ENCODE data around the gene CNOT6.

CNOT6 gene

DNA sequence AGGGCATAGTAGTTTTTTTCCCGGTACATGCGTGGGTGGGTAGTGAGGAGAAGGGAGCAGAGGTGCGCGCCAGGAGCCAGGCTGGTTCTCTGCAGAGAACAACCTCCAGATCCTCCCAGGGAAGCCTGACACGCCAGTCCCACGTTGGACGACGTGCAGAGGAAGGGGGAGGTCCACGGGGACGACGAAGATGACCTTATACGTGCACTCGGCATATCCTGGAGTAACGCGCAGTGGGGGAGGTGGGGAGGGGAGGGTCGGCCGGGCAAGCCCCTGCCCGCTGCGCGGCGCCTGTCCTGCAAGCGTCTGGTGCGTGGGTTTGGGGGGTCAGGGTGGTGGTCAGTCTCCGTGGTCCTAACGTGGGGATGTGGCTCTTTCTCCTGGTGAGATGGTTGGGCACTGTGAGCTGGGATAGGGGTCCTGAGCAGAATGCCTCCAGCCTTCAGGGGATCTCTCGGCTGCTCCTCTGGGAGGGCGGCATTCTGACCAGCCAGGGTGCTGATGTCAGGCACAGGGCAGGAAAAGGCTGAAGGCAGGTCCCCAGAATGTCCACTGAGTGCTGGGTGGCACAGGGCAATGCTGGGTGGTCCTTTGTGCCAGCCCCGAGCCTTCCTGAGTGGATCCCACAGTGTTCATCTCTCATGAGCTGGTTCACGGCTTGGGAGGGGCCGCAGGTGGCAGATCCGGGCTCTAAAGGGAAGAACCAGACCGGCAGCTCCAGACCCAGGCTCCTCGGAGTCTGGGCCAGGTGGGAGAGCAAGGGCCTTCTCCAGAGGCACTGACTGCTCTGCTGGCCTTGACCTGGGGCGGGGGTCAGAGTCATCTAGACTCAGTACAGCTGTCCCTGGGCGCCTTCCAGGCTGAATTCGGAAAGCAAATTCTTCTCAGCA, 107.7 kb downstream of the CNOT6 start:
- DNase-seq (ENCODE audit: low read depth) = no peak

DNA sequence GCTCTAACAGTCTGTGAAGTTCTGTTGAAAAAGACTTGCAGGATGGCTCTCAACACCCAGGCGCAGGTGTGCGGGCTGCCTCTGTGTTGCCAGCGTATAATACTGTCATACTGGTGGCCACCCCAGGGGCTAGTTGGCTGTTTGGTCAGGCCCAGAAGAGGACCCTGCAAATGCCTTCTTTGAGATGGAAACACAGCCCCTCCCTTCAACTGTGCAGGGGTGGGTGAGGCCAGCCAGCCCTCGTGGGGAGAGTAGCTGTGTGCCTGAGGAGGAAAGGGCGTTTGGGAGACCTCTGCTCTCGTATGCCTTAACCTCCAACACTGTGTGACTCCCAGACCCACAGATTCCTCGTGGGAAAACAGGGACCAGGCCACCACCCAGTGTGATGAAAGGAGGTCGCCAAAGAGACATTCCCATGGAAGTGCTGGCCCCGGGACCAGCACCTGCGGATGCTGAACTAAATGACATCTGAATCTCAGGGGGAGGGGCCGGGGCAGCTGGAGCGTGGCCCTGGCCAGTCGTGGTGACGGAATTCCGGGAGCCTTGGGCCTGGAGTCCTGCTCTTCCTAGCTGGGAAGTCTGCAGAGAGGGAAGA, 108.4 kb downstream of the CNOT6 start:
- DNase-seq (ENCODE audit: low read depth) = no peak

DNA sequence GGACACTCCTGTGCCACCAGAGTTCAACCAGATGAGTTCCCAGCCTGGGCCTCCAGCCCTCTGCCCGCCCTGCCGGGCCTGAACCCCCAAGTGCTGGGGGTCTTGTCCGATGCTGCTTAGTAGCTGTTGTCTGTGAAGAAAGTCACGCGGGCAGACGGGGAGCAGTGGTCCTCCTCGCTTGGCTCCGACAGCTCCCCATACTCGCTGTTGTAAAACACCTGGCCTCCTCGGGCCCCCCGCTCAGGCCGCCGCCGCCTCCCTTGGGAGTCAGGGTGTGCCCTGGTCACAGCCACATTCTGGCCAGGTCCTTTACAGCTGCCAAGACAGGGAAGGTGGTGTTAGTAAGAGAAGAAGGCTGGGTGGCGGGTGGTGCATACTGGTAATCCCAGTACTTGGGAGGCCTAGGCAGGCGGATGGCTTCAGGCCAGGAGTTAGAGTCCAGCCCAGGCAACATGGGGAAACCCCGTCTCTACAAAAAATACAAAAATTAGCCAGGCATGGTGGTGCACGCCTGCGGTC, 109.0 kb downstream of the CNOT6 start:
- DNase-seq (ENCODE audit: low read depth) = no peak

- DNase-seq (ENCODE audit: low read depth) = no peak
These were observed 110.1 kb downstream of the CNOT6 start for GRCh38 chr5:180604271-180604670.

DNA sequence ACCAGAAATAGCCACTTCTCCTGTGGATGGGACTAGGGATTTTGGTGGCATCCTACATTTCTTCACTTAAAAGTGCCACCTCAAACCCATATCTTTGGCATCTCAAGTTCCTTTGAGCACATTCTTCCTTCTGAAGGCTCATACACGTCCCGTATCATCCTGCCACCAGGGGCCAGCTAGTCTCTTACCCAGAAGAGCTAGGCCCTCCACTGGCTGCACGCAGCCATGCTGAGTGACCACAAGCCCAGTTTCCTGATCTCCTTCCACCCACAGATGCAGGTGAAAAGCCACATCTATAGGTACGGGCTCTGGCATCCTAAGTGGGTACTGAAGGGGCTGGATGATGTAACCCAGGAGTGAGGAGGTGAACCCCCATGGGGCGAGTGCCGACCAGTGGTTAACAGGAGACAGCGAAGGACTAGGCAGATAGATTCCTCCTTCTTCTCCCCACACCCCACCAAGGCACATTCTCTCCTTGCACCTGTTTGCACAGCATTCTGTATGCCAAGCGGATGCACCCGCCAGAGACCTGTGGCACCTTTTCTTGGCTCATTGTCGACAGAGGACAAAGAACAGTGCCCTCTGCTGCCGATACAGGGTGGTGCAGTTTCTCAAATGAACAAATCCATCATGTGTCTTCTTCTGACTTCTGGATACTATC, 111.5 kb downstream of the CNOT6 start:
- DNase-seq (ENCODE audit: low read depth) = peak; percentile 26

DNA sequence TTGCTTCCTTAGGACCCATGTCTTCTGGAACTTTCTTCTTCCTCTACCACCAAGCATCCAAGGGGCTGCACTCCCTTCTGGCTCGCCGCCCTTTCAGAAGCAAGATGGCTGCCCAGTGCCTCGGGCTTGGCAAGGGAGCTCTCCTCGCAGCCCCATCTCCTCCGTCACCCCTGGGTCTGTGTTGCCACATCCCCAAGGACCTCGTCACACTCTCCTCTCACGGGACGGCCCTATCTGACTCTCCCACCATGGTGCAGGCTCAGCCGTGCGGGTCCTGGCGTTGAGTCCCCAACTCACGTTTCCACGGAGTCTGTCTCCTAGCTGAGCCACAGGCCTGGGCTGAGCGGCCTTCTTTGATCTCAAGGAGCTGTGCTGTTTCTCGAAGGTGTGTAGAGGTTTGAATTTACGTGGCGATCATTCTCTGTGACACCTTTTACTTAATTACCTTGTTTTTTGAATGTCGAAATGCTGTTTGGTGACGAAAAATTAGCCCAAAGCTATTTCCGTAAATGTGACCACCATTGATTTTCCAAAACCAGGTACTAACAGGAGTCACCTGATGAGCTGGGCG, 112.1 kb downstream of the CNOT6 start:
- DNase-seq (ENCODE audit: low read depth) = no peak

DNA sequence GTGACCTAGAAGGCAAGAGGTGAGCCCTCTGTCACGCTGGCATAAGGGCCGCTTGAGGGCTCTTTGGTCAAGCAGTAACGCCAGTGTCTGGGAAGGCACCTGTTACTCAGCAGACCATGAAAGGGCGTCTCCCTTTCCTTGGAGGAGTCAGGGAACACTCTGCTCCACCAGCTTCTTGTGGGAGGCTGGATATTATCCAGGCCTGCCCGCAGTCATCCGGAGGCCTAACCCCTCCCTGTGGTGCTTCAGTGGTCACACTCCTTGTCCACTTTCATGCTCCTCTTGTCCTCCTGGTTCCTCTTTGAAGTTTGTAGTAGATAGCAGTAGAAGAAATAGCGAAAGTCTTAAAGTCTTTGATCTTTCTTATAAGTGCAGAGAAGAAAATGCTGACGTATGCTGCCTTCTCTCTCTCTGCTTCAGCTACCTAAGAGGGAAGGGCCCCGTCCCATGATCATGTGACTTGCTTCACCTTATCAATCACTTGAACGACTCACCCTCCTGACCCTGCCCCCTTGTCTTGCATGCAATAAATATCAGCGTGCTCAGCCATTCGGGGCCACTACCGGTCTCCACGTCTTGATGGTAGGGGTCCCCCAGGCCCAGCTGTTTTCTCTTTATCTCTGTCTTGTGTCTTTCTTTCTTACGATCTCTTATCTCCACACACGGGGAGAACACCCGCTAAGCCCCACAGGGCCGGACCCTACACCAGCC, 113.8 kb downstream of the CNOT6 start:
- no peak for DNase-seq (ENCODE audit: low read depth)

GRCh38 chr5:180608572-180609310, 114.6 kb downstream of the CNOT6 start:
- DNase-seq (ENCODE audit: low read depth) = no peak

DNA sequence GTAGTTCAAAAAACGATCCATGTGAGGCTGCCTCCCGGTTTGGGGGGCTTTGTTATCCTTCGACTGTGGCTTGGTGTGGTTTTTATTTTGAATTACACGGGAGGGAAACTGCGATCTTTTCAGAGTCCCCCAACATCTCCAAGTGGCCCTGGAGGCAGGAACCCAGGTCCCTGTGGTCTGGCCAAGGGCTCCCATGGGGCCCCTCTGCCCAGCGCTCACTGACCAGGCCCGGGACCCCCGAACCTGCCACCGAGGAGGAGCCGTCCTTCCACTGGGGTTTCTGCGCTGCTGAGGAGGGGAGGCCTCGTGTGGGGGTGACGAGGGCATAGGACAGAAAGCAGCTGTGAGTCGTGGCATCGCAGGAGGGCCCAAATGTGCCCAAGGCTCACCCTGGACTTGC, 115.2 kb downstream of the CNOT6 start:
- DNase-seq (ENCODE audit: low read depth) = no peak

GRCh38 chr5:180609817-180610550, 115.8 kb downstream of the CNOT6 start:
- DNase-seq (ENCODE audit: low read depth) = no peak

DNA sequence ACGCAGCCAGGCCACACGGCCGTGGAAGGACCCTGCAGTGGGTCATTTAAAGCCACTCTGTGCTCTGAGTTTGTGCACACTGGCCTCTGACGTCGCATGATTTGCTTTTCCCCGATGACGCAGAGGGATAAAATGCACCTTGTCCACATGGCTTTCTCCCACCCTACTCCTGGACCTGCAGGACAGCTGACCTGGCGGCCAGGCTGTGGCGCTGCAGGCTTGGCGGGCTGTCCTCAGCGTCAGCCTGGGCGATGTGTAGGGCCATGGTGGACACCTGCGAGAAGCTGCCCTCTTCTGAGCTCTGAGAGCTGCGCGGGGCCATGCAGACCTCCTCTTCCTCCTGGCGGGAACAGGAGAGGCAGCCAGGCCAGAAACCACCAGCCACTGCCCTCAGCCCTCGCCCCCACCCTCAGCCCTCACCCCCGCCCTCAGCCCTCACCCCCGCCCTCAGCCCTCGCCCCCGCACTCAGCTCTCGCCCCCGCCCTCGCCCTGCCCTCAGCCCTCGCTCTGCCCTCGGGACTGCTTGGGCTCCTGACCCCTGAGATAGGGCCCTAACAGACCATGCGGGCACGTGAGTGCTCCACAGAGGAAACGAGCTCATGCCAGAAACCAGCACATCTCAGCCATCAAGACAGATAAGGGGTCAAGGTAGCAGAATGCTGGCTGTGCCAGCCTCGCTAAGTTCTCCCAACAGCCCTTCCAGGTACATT, 117.1 kb downstream of the CNOT6 start:
- no peak for DNase-seq (ENCODE audit: low read depth)

GRCh38 chr5:180612683-180613082, 118.5 kb downstream of the CNOT6 start:
- DNase-seq (ENCODE audit: low read depth) = no peak

DNA sequence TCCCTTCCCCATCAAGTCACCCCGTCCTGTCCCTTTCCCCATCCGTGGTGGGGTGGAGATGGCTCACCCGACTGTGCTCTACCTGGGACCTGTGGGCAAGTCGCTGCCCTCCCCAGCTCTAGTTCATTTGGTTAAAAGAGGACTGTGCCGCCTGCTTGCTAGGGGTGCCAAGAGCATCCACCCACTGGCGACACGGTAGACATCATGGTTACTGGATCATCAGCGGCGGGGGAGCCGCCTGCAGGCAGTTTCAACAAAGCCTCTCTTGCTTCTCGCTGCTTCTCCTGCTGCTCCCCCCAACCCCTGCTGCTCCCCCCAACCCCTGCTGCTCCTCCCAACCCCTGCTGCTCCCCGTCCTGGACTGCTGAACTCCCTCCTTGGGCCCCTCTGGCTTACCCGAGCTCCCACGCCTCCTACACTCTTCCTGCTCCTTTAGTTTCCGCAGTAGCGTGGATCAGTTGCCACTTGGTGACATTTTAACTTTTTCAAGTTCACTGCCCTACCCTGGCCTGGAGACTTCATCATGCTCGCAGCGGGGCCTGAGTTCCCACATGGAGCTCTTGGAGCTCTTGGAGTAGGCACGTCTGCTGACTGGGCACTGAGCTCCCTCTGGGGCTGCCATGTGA, 119.1 kb downstream of the CNOT6 start:
- no peak for DNase-seq (ENCODE audit: low read depth)

GRCh38 chr5:180613814-180614188, 119.6 kb downstream of the CNOT6 start:
- no peak for DNase-seq (ENCODE audit: low read depth)

- no peak for DNase-seq (ENCODE audit: low read depth)
These were observed 124.3 kb downstream of the CNOT6 start for GRCh38 chr5:180618487-180618828.

DNA sequence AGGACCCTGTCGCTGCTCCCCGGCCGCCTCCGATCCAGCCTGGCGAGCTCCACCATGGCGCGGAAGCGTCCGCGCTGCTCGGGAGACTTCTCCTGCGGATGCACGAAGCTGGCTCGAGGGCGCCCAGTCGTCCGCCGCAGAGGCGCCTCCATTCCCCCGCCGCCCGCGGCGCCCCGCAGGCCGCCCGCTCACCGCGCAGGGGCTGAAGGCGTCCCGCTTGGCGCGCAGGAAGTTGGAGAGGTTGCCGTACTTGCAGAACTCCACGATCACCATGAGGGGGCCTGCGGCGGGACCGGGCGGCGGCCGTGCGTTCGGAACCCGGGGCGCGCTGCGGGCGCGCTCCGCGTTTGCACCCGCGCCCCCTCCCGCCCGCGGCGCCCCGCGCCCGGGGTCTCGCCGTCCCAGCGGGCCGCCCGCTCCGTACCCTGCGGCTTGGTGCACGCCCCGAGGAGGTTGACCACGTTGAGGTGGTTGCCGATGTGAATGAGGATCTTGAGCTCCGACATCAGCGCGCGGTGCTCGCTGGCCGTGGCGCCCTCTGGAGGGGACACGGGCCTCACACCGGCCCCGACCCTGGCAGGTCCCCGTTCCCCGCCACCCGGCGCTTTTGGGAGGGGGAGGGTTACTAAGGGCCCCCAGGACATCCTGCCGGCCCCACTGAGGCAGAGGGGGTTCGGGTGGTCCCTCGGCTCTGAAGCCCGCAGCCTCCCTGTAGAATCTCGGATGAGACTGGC, 124.8 kb downstream of the CNOT6 start:
- peak; percentile 18 for DNase-seq (ENCODE audit: low read depth)

DNA sequence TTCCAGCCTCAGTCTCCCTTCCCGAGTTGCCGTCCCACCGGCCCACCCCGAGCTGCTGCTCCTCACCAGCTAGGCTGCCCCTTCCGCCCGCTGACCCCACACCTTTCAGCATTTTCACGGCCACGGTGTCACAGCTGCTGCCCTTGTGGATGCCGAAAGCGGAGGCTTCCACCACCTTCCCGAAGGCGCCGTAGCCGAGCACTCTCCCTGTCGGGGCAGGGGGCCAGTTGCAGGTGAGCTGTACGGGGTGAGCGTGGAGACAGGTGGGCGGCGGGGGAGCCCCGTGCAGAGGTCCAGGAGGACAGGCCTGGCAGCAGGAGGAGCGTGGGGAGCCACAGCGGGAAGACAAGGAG, 125.4 kb downstream of the CNOT6 start:
- no peak for DNase-seq (ENCODE audit: low read depth)

- no peak for DNase-seq (ENCODE audit: low read depth)
These were observed 125.8 kb downstream of the CNOT6 start for GRCh38 chr5:180620014-180620413.

DNA sequence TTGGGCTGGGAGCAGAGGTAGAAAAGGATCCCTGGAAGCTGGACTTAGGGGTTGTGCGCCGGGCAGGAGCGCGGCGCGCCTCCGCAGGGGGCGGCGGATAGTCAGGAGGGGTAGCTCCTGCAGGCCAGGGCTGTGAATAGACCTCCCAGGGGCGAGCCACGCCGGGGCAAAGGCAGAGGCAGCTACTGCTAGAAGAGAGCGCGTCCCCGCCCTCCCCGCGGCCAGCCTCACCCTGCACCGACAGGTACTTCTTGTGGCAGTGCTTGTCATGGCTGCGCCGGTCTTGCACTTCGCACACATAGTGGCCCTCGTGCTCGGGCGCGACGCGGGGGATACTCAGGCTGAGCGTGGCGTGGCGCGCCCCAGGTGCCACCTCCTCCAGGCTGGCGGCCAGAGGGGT, 127.1 kb downstream of the CNOT6 start:
- DNase-seq (ENCODE audit: low read depth) = no peak

Measured in fibroblast of gingiva (primary cell).